Vagina (tissue), 2 donors: ENCODE results near the gene GNG3. TPM values are rescaled to one million over a fixed set of nuclear protein-coding genes. Genes with fewer than 3 reads are reported as not detected.
A peak's percentile ranks its signal among the peaks of the same experiment; 100 is the strongest.

Experiments
- DNase-seq, 2 donors: peaks; one replicate each; pipeline ENCODE4 v3.0.0-alpha.2; 2017; ENCODE audit errors: extremely low spot score in 2 of 2
- H3K27ac ChIP-seq: fragments of 200-600 bp; sonication (generic); one replicate; pipeline ENCODE4 v1.5.1; 2019
- H3K27me3 ChIP-seq: fragments of 200-600 bp; sonication (generic); one replicate; pipeline ENCODE4 v1.5.1; 2019
- H3K36me3 ChIP-seq, 2 donors: fragments of 200-600 bp; sonication (generic); one replicate each; pipeline ENCODE4 v1.5.1; 2017 to 2019
- H3K4me1 ChIP-seq: fragments of 200-600 bp; sonication (generic); one replicate; pipeline ENCODE4 v1.5.1; 2019
- H3K4me3 ChIP-seq, 2 donors: fragments of 200-600 bp; sonication (generic); 1 replicate in 1 of 2; 2 replicates in 1 of 2; pipeline ENCODE4 v1.5.1; 2016 to 2019
- H3K9me3 ChIP-seq: fragments of 200-600 bp; sonication (generic); one replicate; pipeline ENCODE4 v1.5.1; 2019
- POLR2A ChIP-seq, 2 donors: fragments of 450-650 bp; IDR thresholded peaks; one replicate each; pipeline ENCODE4 v1.6.1; 2017; ENCODE audit warnings: antibody characterized with exemption in 2 of 2, mild to moderate bottlenecking in 2 of 2, moderate library complexity in 2 of 2
- POLR2AphosphoS5 ChIP-seq, 2 donors: sonication (generic); formaldehyde crosslinking; IDR thresholded peaks; one replicate each; pipeline ENCODE4 v1.9.0; 2017; ENCODE audit warnings: antibody characterized with exemption in 2 of 2, mild to moderate bottlenecking in 2 of 2, low read depth in 1 of 2; ENCODE audit not compliant: insufficient read depth in 1 of 2
- intact Hi-C: fragments of 100-400 bp; cut with DNase I; formaldehyde crosslinking; loops from one replicate; pipeline ENCODE4 v1.15.1; 2023
- total RNA-seq: library from RNA; depleted of rRNA; stranded (reverse); fragments of >200 nt; gene quantifications from one replicate; pipeline ENCODE4 v1.2.3, GENCODE V29; 2016
- TF ChIP-seq, protein P1 (sequence below), 3 experiments: fragments of 450-650 bp in 2 of 3; fragments of 200-600 bp in 1 of 3; sonication (generic) in 1 of 3; IDR thresholded peaks; one replicate each; pipeline ENCODE4 v1.5.1; 2017 to 2019; ENCODE audit warnings: antibody characterized with exemption in 3 of 3, mild to moderate bottlenecking in 2 of 3, moderate library complexity in 2 of 3

Gene GNG3
- total RNA-seq, 1 donor from 2014 or later, result 2.5 TPM

DNA sequence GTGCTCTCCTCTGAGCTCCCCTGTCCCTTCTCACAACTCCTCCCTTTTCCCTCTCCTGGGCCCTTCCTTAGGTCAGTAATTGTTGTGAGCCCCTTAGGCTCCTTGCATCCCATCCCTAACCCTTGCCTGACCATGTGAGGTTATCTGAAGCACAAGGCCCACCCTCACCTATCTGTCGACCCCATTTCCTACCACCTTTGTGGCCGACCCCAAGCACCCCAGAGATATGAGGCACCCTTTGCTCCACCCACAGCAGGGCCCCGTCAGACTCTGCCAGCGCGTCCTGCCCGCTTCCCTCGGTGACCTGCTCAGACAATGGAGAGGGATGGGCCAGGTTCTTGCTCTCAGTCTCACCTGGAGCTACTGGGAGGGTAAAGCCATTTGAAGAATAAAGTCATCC lies 1.3 kb downstream of the GNG3 start:
- no peak for TF ChIP-seq POLR2AphosphoS5 (IDR thresholded peaks at IDR 0.05; ENCODE audit: insufficient read depth in 1 of 2, low read depth in 1 of 2)
- TF ChIP-seq, protein P1, sequence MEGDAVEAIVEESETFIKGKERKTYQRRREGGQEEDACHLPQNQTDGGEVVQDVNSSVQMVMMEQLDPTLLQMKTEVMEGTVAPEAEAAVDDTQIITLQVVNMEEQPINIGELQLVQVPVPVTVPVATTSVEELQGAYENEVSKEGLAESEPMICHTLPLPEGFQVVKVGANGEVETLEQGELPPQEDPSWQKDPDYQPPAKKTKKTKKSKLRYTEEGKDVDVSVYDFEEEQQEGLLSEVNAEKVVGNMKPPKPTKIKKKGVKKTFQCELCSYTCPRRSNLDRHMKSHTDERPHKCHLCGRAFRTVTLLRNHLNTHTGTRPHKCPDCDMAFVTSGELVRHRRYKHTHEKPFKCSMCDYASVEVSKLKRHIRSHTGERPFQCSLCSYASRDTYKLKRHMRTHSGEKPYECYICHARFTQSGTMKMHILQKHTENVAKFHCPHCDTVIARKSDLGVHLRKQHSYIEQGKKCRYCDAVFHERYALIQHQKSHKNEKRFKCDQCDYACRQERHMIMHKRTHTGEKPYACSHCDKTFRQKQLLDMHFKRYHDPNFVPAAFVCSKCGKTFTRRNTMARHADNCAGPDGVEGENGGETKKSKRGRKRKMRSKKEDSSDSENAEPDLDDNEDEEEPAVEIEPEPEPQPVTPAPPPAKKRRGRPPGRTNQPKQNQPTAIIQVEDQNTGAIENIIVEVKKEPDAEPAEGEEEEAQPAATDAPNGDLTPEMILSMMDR (IDR thresholded peaks at IDR 0.05), result no peak
- TF ChIP-seq POLR2A (IDR thresholded peaks at IDR 0.05), result no peak
- H3K4me3 ChIP-seq, result peak overlapping the region; percentile 44 to 63
- no peaks in the 10 kb centered on the region for H3K9me3 ChIP-seq
- peaks cover 45% of the 10 kb centered on the region for H3K4me1 ChIP-seq
- no peaks in the 10 kb centered on the region for H3K27me3 ChIP-seq
- H3K27ac ChIP-seq, result peak overlapping the region; percentile 95
- no peak for DNase-seq
- intact Hi-C loops, result loop anchor here (10.0 kb wide), 1 partner anchor 314 kb away; no protein-coding TSS in a partner anchor
- peaks cover 0 to 26% of the 10 kb centered on the region in 2 donors for H3K36me3 ChIP-seq

DNA sequence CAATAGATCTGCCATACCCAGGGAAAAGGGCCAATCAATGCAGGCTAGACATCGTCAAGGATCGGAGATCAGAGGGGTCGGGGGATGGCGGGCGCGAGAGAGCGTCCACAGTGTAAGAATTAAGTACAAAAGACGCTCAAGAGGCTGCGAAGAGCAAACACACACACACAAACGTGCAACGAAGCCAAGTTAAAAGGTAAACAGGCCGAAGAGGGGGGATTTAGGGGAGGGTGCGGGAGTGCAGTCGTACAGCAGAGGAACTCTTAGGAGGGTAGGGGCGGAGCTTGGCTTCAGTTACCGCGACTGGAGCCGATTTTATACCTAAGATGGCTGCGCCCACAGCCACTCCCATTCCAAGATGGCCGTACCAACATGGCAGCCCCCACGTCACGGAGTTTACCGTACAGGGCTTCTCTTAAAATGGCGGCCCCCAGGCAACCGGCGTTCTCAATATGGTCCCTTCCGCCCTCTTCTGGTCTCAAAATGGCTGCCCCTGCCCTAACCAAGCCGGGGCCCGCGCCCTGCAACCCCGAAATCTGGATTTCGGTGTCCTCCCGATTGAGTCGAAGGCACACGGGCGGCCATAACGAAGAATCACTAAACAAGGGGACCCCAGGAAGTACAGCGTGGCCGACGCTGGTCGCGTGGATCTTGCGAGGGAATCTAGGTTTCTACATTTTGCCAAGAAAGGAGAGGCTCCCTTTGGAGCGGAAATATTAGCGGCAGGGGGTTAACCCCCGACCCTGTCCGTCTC lies 1.9 kb downstream of the GNG3 start:
- peak overlapping the region; percentile 95 for H3K27ac ChIP-seq
- TF ChIP-seq POLR2A (IDR thresholded peaks at IDR 0.05) (peak in 1 of 2 donors; percentile 34), POLR2AphosphoS5 (IDR thresholded peaks at IDR 0.05; ENCODE audit: insufficient read depth in 1 of 2, low read depth in 1 of 2) (peak; percentile 88 to 96)
- TF ChIP-seq, protein P1 (IDR thresholded peaks at IDR 0.05), result peak in 1 of 3 experiments; percentile 10
- no peaks in the 10 kb centered on the region for H3K27me3 ChIP-seq
- H3K36me3 ChIP-seq, result peaks cover 0 to 32% of the 10 kb centered on the region in 2 donors
- peaks cover 45% of the 10 kb centered on the region for H3K4me1 ChIP-seq
- intact Hi-C loops, result loop anchor here (10.0 kb wide), 1 partner anchor 315 kb away; no protein-coding TSS in a partner anchor
- peak in 1 of 2 donors; percentile 98 for DNase-seq
- peak overlapping the region; percentile 44 to 63 for H3K4me3 ChIP-seq
- H3K9me3 ChIP-seq, result no peaks in the 10 kb centered on the region

DNA sequence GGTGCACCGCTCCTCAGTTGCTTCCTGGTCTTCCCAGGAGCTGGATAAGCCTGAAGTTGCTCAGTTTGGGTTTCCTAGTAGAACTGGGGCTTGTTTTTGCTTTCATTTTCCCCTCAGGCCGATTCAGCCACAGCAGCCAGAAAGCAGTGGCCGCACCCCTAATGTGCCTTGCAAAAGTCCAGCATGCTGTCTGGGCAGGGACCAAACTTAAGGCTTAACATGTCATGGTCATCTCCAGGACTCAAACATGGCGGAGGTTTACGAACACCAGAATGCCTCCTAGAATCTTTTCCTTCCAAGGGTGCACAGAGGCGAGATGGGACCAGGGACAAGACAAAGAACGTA lies 2.5 kb downstream of the GNG3 start:
- H3K27me3 ChIP-seq, result no peaks in the 10 kb centered on the region
- H3K4me1 ChIP-seq, result peaks cover 40% of the 10 kb centered on the region
- no peak for DNase-seq
- TF ChIP-seq POLR2A (IDR thresholded peaks at IDR 0.05), result no peak
- TF ChIP-seq POLR2AphosphoS5 (IDR thresholded peaks at IDR 0.05; ENCODE audit: insufficient read depth in 1 of 2, low read depth in 1 of 2), result no peak
- TF ChIP-seq, protein P1 (IDR thresholded peaks at IDR 0.05), result no peak
- peak overlapping the region; percentile 95 for H3K27ac ChIP-seq
- peak overlapping the region; percentile 44 to 63 for H3K4me3 ChIP-seq
- intact Hi-C loops, result no loop called here
- H3K9me3 ChIP-seq, result no peaks in the 10 kb centered on the region
- peaks cover 0 to 38% of the 10 kb centered on the region in 2 donors for H3K36me3 ChIP-seq

DNA sequence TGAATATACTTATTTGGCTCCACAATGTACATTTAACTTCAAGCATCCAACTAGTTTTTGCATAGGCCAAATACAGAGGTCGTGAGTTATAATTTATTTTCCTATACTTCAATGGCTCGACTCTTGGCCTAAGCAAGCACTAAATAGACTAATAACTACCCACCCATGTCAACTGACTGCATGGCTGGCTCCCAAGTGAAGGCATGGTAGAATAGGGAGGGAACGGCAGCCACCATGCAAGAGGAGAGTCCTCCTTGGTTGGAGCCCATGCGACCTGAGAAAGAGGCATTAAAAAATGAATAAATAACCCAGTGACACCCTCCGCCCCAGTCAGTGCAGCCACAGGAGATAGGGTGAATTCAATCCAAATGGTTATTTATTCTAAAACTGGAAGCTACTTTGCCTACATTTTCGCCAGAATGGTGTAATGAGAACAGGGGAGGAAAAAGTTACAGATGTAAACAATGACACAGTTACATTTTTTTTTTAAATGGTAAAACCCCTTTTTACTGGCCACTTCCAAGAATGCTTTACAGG lies 4.9 kb downstream of the GNG3 start:
- Histone ChIP-seq H3K9me3 (no peaks in the 10 kb centered on the region), H3K36me3 (peaks cover 0 to 62% of the 10 kb centered on the region in 2 donors), H3K4me3 (no peak overlapping the region), H3K4me1 (peaks cover 22% of the 10 kb centered on the region), H3K27ac (no peak overlapping the region), H3K27me3 (no peaks in the 10 kb centered on the region)
- no peak for DNase-seq
- intact Hi-C loops, result no loop called here
- TF ChIP-seq POLR2AphosphoS5 (IDR thresholded peaks at IDR 0.05; ENCODE audit: insufficient read depth in 1 of 2, low read depth in 1 of 2) (no peak), POLR2A (IDR thresholded peaks at IDR 0.05) (no peak)
- TF ChIP-seq, protein P1 (IDR thresholded peaks at IDR 0.05), result no peak

DNA sequence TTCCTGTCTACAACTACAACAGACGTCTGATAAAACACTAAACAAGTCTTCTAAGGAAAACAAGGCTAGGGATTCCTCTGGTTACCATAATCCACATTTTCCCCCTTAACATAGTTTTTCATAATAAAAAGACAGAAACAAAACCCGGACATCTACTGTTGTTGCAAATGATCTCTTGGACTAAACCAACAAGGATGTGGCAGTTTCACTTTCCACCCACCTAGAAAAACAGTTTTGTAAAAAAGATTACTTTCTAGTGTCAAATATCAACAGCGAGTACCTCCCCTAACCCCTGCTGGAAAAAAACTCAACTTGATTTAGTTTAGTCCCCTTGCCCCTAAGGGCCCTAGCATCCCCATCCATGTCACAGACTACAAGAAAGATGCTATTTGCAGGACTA lies 5.4 kb downstream of the GNG3 start:
- Histone ChIP-seq H3K27ac (no peak overlapping the region), H3K4me1 (peaks cover 19% of the 10 kb centered on the region), H3K27me3 (no peaks in the 10 kb centered on the region), H3K9me3 (no peaks in the 10 kb centered on the region), H3K4me3 (no peak overlapping the region), H3K36me3 (peaks cover 0 to 67% of the 10 kb centered on the region in 2 donors)
- TF ChIP-seq, protein P1 (IDR thresholded peaks at IDR 0.05), result no peak
- TF ChIP-seq POLR2AphosphoS5 (IDR thresholded peaks at IDR 0.05; ENCODE audit: insufficient read depth in 1 of 2, low read depth in 1 of 2) (no peak), POLR2A (IDR thresholded peaks at IDR 0.05) (no peak)
- intact Hi-C loops, result no loop called here
- no peak for DNase-seq
